Pons (tissue), 1 donor: ENCODE results near the gene PCGF3.
"Not testable (repeated sequence)": the region's sequence is repeated elsewhere in the genome, so short reads cannot be mapped to it uniquely, and the experiment has no call there.

Source experiments
- DNase-seq: peaks from one replicate; pipeline ENCODE4 v3.0.0-alpha.2; 2016; ENCODE audit warnings: low spot score

Gene PCGF3

DNA sequence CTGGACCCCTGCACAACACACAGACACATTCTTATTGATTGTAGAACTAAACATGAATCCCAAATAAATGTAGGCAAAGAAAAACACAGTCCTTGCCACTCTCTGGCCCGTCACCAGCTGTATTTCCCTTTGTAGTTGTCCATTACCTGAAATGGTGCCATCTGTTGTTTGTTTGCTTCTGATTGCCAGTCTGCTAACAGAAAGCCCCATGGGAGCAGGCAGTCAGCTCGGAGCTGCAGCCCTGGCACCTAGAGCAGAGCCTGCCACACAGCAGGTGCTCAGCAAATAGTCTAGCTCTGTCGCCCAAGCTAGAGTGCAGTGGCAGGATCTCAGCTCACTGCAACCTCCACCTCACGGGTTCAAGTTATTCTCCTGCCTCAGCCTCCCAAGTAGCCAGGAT lies 91.4 kb downstream of the PCGF3 start:
- no peak for DNase-seq

DNA sequence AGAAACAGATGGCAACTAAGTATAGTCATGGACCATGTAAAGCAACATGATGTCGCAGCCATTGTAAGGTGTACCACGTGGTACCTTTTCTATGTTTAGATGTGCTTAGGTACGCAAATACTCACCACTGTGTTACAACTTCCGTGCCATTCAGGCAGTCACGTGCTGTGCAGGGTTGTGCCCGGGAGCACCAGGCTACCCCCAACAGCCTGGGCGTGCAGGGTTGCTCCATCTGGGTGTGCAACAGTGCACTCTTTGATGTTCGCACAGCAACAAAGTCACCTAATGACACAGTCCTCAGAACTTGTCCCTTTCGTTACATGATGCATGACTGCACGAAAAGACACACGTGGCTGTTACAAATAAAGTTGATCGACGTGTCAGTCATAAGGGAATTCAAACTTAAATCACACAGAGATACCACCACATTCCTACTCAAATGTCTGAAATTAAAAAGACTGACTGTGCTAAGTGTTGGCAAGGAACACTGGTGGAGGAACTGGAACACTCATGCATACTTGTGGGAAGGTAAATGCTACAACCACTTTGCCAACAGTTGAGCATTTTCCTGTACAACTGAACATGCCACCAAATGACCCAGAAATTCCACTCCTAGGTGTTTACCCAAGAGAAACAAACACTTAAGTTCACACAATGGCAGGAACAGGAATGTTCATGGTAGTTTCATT lies 95.9 kb downstream of the PCGF3 start:
- DNase-seq, result no peak

DNA sequence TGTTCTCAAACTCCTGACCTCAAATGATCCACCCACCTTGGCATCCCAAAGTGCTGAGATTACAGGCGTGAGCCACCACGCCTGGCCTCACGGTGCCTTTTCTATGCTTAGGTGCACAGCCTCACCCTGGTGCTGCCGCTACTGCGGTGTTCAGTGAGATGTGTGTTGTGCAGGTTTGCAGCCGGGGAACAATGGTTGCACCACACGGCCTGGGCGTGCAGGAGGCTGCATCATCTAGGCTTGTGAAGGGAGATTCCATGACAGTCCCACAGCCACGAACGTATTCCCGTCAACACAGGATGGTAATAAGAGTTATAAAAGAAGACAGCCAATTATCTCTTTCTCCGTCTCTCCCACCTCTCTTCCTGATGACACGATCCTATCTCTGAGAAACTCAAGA lies 98.3 kb downstream of the PCGF3 start:
- DNase-seq, result no peak

DNA sequence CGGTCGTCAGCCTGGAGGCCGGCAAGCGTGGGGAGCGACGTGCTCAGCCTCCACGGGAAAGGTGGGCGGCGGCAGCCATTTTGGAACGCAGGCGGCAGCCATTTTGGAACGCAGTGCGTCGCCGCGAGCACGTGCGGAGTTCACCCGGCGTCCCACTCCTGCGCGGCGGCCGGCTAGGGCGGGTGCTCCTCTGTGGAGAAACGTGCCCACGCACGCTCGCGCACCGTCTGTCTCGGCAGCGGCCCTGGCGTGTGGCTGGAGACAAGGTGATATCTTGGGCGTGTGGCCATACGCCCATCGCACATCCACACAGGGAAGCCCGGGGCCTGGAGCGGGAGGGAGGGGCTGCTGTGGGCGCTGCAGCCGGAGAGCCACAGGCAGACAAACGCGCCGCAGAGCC lies 99.2 kb downstream of the PCGF3 start:
- DNase-seq, result no peak

DNA sequence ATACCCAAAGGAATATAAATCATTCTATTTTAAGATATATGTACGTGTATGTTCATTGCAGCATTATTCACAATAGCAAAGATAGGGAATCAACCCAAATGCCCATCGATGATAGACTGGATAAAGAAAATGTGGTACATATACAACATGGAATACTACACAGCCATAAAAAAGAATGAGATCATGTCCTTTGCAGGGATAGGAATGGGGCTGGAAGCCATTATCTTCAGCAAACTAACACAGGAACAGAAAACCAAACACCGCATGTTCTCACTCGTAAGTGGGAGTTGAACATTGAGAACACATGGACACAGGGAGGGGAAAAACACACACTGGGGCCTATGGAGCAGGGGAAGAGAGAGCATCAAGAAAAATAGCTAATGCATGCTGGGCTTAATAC lies 101.3 kb downstream of the PCGF3 start:
- not testable (repeated sequence) for DNase-seq

GRCh38 chr4:807792-808191 lies 102.2 kb downstream of the PCGF3 start:
- DNase-seq, result no peak

DNA sequence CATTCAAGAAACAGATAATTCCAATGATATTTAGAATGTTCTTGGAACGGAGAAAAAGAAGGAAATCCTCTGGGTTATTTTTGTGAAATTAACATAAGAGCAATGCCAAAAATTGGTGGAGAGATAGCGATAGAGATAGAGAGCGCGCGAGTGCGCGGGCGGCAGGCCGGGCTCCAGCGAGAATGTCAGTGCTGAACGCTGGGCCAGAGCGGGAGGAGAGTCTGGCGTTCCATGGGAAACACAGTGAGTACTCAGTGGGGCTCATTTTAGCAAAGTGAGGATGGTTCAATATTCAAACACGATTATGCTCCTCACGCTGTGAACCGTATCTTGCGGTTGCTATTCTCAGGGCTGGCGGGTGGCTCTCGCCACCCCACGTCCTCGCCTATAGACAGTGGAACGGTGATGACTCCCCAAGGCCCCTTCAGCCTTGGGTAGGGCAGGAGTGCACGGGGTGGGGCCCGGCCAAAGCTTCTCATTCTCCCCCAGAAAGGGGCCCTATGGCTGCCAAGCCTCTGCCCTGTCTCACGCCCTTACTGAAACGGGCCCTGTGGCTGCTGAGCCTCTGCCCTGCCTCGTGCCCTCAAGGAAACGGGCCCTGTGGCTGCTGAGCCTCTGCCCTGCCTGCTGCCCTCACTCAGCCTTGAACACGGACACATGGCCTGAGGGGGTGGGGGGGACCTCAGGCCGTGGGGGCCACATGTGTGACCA lies 103.4 kb downstream of the PCGF3 start:
- no peak for DNase-seq

DNA sequence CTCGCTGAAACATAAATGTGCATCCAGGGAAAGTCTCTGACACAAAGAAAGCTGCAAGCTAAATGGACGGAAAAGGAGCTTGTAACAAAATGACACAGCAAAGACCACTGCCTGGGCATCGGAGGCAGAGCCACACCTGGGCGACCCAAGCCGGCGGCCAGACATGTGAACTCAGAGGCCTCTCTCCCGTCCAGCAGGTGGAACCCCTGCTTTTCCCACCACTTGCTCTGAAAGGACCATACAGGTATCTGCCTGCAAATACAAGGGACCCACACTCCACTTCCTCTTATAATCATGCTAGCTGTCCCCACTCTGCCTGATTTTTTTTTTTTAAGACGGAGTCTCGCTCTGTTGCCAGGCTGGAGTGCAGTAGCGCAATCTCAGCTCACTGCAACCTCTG lies 108.3 kb downstream of the PCGF3 start:
- no peak for DNase-seq

DNA sequence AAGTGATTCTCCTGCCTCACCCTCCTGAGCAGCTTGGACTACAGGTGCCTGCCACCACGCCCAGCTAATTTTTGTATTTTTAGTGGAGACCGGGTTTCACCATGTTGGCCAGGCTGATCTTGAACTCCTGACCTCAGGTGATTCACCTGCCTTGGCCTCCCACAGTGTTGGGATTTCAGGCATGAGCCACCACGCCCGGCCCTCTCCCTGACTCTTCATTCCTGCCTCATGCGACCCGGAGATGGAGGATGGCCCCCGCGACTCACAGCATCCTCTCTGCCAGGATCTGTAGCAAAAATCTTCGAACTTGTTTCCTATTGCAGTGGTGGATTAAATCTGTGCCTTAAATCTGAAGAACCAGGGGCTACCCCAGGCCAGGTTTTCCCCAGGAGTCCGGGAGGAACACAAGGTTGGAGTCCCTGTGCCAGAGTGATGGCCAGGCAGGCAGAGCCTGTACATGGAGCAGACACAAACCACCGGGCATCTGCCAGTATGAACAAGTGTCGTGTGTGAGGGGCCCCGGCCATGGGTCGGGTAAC lies 108.7 kb downstream of the PCGF3 start:
- no peak for DNase-seq

DNA sequence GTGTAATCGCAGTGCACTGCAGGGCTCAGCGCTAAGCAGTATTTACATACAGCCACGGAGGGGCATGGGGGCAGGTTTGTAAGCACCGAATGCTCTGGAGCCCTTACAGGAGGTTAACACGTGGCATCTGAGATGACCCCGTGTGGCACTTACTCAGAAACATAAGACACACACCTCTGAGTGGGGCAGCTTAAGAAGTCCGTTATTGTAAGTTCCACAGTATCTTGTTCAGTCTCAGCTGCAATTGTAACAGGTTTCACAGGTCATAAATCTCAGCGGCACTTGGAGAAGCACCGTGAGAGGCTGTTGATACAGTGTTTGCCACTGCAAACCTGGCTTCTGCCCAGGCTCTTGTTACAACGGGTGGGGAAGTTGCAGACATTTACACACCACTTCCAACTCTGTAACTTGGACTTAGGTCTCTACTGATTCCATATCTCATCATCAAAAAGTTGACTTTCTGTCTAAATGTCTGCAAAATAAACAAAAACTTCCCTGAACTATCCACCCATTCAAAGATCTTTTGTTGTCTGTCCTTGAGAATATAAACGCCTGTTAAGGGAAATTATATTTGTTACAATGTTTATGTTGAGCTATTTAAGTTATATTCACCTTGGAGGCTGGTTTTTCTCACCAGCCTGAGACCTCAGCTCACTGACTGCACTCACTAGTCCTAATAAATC lies 110.0 kb downstream of the PCGF3 start:
- DNase-seq, result no peak

DNA sequence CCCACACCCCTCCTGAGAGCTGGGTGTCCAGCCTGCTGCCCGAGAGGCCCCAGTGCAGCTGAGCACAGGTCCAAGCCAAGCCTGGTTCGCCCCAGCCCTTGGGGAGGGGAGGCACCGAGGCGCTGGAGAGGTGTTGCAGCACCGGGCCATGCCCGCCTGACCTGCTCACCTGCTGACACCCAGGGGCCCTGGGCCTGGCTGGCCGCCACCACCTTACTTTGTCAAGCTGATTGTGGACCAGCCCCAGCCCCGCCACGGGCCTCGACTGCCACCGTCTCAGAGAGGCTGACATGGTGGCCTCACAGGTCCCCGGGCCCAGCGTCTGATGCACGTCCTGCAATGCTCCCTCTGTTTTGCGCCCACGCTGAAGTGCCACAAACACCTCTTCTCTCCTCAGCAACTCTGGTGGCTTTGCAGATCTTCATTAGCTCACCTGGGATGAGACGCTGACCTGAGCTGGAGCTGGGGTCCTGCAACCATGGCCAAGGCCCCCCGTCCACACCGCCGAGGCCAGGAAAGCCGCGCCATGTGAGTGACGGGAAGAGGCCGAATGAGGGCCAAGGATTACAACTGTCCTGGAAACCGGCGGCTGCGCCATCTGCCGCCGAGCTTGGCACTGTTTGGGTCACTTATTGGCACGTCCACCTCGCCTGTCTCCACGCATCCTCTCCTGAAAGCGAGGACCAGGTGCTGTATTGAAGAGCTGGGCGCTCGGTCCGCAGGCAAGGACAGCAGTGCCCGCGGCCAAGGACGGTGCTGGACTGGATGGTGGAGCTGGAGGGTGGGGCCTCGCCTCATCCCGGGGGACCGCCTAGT lies 112.7 kb downstream of the PCGF3 start:
- DNase-seq, result no peak

DNA sequence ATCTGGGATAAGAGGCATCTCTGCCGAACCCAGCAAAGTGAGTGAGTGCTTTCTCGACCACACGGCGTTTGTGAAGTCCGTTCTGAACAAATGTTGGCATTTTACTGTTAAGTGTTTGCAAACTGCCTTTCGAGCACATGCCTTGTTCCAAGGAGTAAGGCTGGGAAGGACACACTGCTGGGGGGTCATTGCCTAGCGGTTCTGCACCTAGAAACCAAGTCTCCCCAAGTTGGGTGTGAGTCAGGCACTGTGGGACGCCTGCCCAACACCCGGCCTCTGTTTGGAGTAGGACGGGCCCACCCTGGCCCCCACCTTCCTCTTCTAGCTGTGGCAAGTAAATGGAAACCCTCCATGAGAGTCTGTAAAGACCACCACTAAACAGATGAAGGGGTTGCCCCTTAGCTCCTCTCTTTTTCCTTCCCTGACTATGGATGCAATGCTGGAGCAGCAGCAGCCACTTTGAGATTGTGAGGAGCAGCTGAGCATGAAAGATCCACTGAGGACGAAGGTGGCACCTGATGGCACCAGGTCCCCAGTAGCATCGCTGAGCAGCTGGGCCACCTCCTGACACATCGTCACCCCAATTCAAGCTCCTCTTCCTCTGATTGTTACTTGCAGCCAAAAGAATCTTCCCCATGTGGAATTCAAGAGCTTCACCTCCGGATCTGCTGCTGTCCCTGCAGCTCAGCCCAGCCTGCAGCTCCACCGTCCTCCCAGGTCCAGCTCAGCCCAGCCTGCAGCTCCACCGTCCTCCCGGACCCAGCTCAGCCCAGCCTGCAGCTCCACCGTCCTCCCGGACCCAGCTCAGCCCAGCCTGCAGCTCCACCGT lies 114.0 kb downstream of the PCGF3 start:
- no peak for DNase-seq
